HG03196 (cell line): Measurements from ENCODE around the gene TTC9C.
"Not testable (repeated sequence)": the region's sequence is repeated elsewhere in the genome, so short reads cannot be mapped to it uniquely, and the experiment has no call there.

Experiments used
- ATAC-seq: cut with Tn5 transposase; IDR thresholded peaks from one replicate; pipeline ENCODE4 v1.9.1; 2021; ENCODE audit not compliant: unreplicated experiment

Gene TTC9C

GRCh38 chr11:62728171-62728988 lies at the start of gene TTC9C:
TTC9C (plus strand) TSS chr11:62728486; CDS start chr11:62728849, 363 bp downstream.
- ATAC-seq: peak; percentile 21

GRCh38 chr11:62678770-62679696 lies 49.3 kb upstream of the TTC9C start, which contains the start of gene UBXN1:
UBXN1 (minus strand) TSS chr11:62679073; CDS start chr11:62678923, 150 bp downstream.
- ATAC-seq: peak; percentile 72

GRCh38 chr11:62680825-62681240 lies 47.5 kb upstream of the TTC9C start:
- peak; percentile 59 for ATAC-seq

- no peak for ATAC-seq
These were observed 45.8 kb upstream of the TTC9C start for GRCh38 chr11:62682518-62682917.

GRCh38 chr11:62687508-62688396 lies 40.5 kb upstream of the TTC9C start:
- no peak for ATAC-seq

GRCh38 chr11:62688491-62688890 lies 39.8 kb upstream of the TTC9C start:
- no peak for ATAC-seq

- no peak for ATAC-seq
These were observed 38.7 kb upstream of the TTC9C start, which contains the start of gene LRRN4CL for GRCh38 chr11:62689421-62690183. LRRN4CL (minus strand) TSS chr11:62689530; CDS start chr11:62688508, 1,022 bp downstream.

GRCh38 chr11:62693624-62694023 lies 34.7 kb upstream of the TTC9C start:
- ATAC-seq: not testable (repeated sequence)

- ATAC-seq: no peak
These were observed 33.7 kb upstream of the TTC9C start for GRCh38 chr11:62694455-62695167.

- ATAC-seq: no peak
These were observed 26.0 kb upstream of the TTC9C start for GRCh38 chr11:62702246-62702645.

- not testable (repeated sequence) for ATAC-seq
These were observed 24.4 kb upstream of the TTC9C start for GRCh38 chr11:62703921-62704320.

- ATAC-seq: no peak
These were observed 22.9 kb upstream of the TTC9C start for GRCh38 chr11:62705413-62705812.

- ATAC-seq: peak; percentile 55
These were observed 22.1 kb upstream of the TTC9C start for GRCh38 chr11:62705880-62706849.

- no peak for ATAC-seq
These were observed 21.4 kb upstream of the TTC9C start for GRCh38 chr11:62706850-62707247.

- no peak for ATAC-seq
These were observed 20.9 kb upstream of the TTC9C start, which contains the start of the genes BSCL2 and GNG3 for GRCh38 chr11:62707277-62707861. BSCL2 (minus strand) TSS chr11:62707424; CDS start chr11:62707195, 229 bp downstream. GNG3 (plus strand) TSS chr11:62707676; CDS start chr11:62708296, 620 bp downstream.

- no peak for ATAC-seq
These were observed 19.9 kb upstream of the TTC9C start for GRCh38 chr11:62708392-62708791.

- ATAC-seq: no peak
These were observed 19.5 kb upstream of the TTC9C start for GRCh38 chr11:62708793-62709192.
